HepG2 (cell line): ENCODE measurements around the gene PXDC1. TPM values are rescaled to one million over a fixed set of nuclear protein-coding genes. Genes with fewer than 3 reads are reported as not detected.

Experiments used
- ATAC-seq: fragments of 200-7000 bp; cut with Tn5 transposase; 3 replicates; pipeline ENCODE4 v1.9.1; 2020; ENCODE audit warnings: mild to moderate bottlenecking, moderate library complexity
- BruUV-seq: library from RNA; stranded (reverse); fragments of 400-500 nt; replicated peaks from 2 replicates; lab custom pipeline; 2021; lab: Mats Ljungman, UMichigan
- CTCF ChIA-PET: fragments of 300-600 bp; formaldehyde crosslinking; extraction: SDS; loops from one replicate; lab custom pipeline; 2021; ENCODE audit warnings: low total read pairs, inconsistent platforms, low intra/inter-chr PET ratio; lab: Yijun Ruan, JAX
- POLR2A ChIA-PET: fragments of 350-600 bp; sonication (Branson Sonifier 250); formaldehyde crosslinking; loops from one replicate; lab custom pipeline; 2020; ENCODE audit warnings: antibody characterized with exemption, inconsistent platforms; lab: Yijun Ruan, JAX
- DNase-seq: peaks from one replicate; pipeline ENCODE4 v3.0.0-alpha.2; 2015; ENCODE audit warnings: low spot score
- FAIRE-seq: peaks from 3 replicates; lab custom pipeline; 2011; peaks lifted over from hg19 to GRCh38; lab: Jason Lieb, UNC
- H2AFZ ChIP-seq: one replicate; pipeline ENCODE4 v1.6.1; 2011; ENCODE audit warnings: low read length, inconsistent platforms
- H3K27ac ChIP-seq: fragments of 300-600 bp; 3 replicates; pipeline ENCODE4 v1.8.0; 2011; ENCODE audit warnings: mixed run types, mild to moderate bottlenecking, mixed read lengths, low read length, inconsistent platforms; ENCODE audit not compliant: insufficient read depth; ENCODE audit errors: extremely low read length
- H3K27me3 ChIP-seq, 2 experiments: fragments of 200-600 bp in 1 of 2; 2 replicates in 1 of 2; 3 replicates in 1 of 2; pipeline versions ENCODE4 v1.6.0 to v1.8.0; 2011; ENCODE audit warnings: low read length in 2 of 2, mild to moderate bottlenecking in 2 of 2, moderate library complexity in 2 of 2, inconsistent platforms in 1 of 2; ENCODE audit not compliant: insufficient read depth in 2 of 2, control insufficient read depth in 1 of 2
- H3K36me3 ChIP-seq, 2 experiments: fragments of 200-600 bp in 1 of 2; replicated peaks in 1 of 2; 2 replicates in 1 of 2; 3 replicates in 1 of 2; pipeline versions ENCODE4 v1.5.1 to v1.8.0; 2011; ENCODE audit warnings: low read length in 2 of 2, inconsistent platforms in 1 of 2; ENCODE audit not compliant: insufficient read depth in 2 of 2, control insufficient read depth in 1 of 2
- H3K4me1 ChIP-seq: 2 replicates; pipeline ENCODE4 v1.5.1; 2012; ENCODE audit warnings: low read length, inconsistent platforms; ENCODE audit not compliant: insufficient read depth
- H3K4me2 ChIP-seq: 2 replicates; pipeline ENCODE4 v1.6.0; 2011; ENCODE audit warnings: low read depth, low read length, inconsistent platforms
- H3K4me3 ChIP-seq, 3 experiments: fragments of 200-600 bp in 1 of 3; sonication (generic), shearing (Covaris generic) in 1 of 3; replicated peaks in 1 of 3; 2 replicates each; pipeline ENCODE4 v1.5.1; 2011 to 2016; ENCODE audit warnings: low read length in 3 of 3, inconsistent platforms in 2 of 3, low read depth in 2 of 3, mild to moderate bottlenecking in 2 of 3, control low read depth in 1 of 3, mixed read lengths in 1 of 3; ENCODE audit not compliant: insufficient read depth in 1 of 3
- H3K79me2 ChIP-seq: one replicate; pipeline ENCODE4 v1.6.1; 2011; ENCODE audit warnings: low read length, inconsistent platforms; ENCODE audit not compliant: insufficient read depth
- H3K9ac ChIP-seq: 2 replicates; pipeline ENCODE4 v1.6.0; 2011; ENCODE audit warnings: mild to moderate bottlenecking, low read depth, low read length, inconsistent platforms; ENCODE audit not compliant: insufficient read depth
- H3K9me3 ChIP-seq: 2 replicates; pipeline ENCODE4 v1.5.1; 2012; ENCODE audit warnings: mild to moderate bottlenecking, low read length
- H4K20me1 ChIP-seq: 2 replicates; pipeline ENCODE4 v1.6.0; 2011; ENCODE audit warnings: inconsistent platforms, mild to moderate bottlenecking, low read length, moderate library complexity; ENCODE audit not compliant: insufficient read depth
- SMC3 ChIP-seq: IDR thresholded peaks from 2 replicates; pipeline ENCODE4 v1.6.1; 2011; ENCODE audit warnings: low read length, improper control_type of control experiment
- TFE3 ChIP-seq: IDR thresholded peaks from 2 replicates; pipeline ENCODE4 v1.6.1; 2016
- ZNF280D ChIP-seq: sonication (generic); formaldehyde crosslinking; IDR thresholded peaks from 2 replicates; pipeline ENCODE4 v1.5.1; 2020; ENCODE audit warnings: mild to moderate bottlenecking, missing genetic modification reagents
- whole genome bisulfite sequencing: methylation state at CpG from one replicate; pipeline ENCODE4 v1.1.6; 2017; ENCODE audit warnings: low lambda C conversion rate; 5-methylcytosine and 5-hydroxymethylcytosine counted together
- in situ Hi-C: cut with HindIII; loops from 2 replicates; pipeline ENCODE4 v1.10.0; 2017; ENCODE audit warnings: low pct_unique_long_range_greater_than_20kb; ENCODE audit not compliant: extremely low pct_ligation_motif_present
- intact Hi-C: fragments of 100-400 bp; cut with micrococcal nuclease; formaldehyde crosslinking; loops from one replicate; pipeline ENCODE4 v1.10.0; 2022; ENCODE audit not compliant: unreplicated experiment
- polyA plus RNA-seq, 8 experiments: library from polyadenylated mRNA; depleted of rRNA in 3 of 8; stranded (reverse) in 7 of 8; unstranded in 1 of 8; fragments of >200 nt; fragmentation: Illumina TruSeq in 4 of 8; extraction: Trizol in 4 of 8; gene quantifications; 2 replicates each; pipeline versions ENCODE4 v1.2.1 to v1.2.3, GENCODE V29; 2011 to 2016; ENCODE audit warnings: low read depth in 4 of 8, missing spikeins in 1 of 8, mixed read lengths in 1 of 8; ENCODE audit not compliant: insufficient read depth in 1 of 8
- total RNA-seq, 5 experiments: library from RNA; depleted of rRNA; stranded (reverse); fragments of >200 nt; fragmentation: Illumina TruSeq; extraction: Trizol; gene quantifications; 2 replicates each; pipeline ENCODE4 v1.2.3, GENCODE V29; 2016; ENCODE audit warnings: low read depth in 1 of 5

The PXDC1 gene
- total and polyA plus RNA-seq, 2 of the 13 experiments (the other 11 are each of a cell fraction or from before 2014, with no cell fraction given) = 32.4 to 34.7 TPM

- WGBS = 98% methylated on average over 2 of the region's 2 CpGs
- no peak overlapping the region for H3K4me3 ChIP-seq
- no peak for DNase-seq
- H3K9me3 ChIP-seq = no peaks in the 10 kb centered on the region
- POLR2A ChIA-PET = interaction anchor here (1.2 to 3.4 kb wide), 11 partner anchors 8 to 639 kb away, joined by 4 to 67 read pairs (median 12); partner anchors contain the start of genes PXDC1 and TUBB2A
- no peaks in the 10 kb centered on the region for H3K79me2 ChIP-seq
- no peak overlapping the region for H3K9ac ChIP-seq
- no peak for FAIRE-seq
- CTCF ChIA-PET = no interaction called here
- H3K4me1 ChIP-seq = peaks cover 64% of the 10 kb centered on the region
- intact Hi-C loops (loop anchor here (1.0 kb wide), 1 partner anchor 7 kb away; no protein-coding TSS in a partner anchor), in situ Hi-C loops (no loop called here)
- no peaks in the 10 kb centered on the region for H3K27me3 ChIP-seq
- no peaks in the 10 kb centered on the region for H3K36me3 ChIP-seq
- H3K4me2 ChIP-seq = no peak overlapping the region
- no peak for TF ChIP-seq SMC3
- TF ChIP-seq TFE3 (CRISPR knock-in tag) = peak; percentile 10; the same call in 1 of the 2 replicates
- 0 out of 2 replicates have a peak, but pooled peaks have one; percentile 4 for TF ChIP-seq ZNF280D (CRISPR knock-in tag)
- no TSS peak for BruUV-seq
- no peaks in the 10 kb centered on the region for H4K20me1 ChIP-seq
- H3K27ac ChIP-seq = peak overlapping the region; percentile 83
- no peak overlapping the region for H2AFZ ChIP-seq
- ATAC-seq = no peak
Measured at GRCh38 chr6:3796719-3797041, 45.2 kb upstream of the PXDC1 start.
